ENCODE measurements around the gene CYYR1.

CYYR1 gene

GRCh38 chr21:26572702-26573381, at the start of gene CYYR1:
CYYR1 (minus strand) TSS chr21:26573286; CDS start chr21:26572940, 346 bp downstream.
- in situ Hi-C loops (cut with HindIII; ENCODE audit: low pct_unique_long_range_greater_than_20kb, low sequenced_read_pairs), result no loop called here
- DNase-seq (ENCODE audit: low read depth in 1 of 2, low spot score in 1 of 2), result no peak
- TF ChIP-seq JUND (IDR thresholded peaks at IDR 0.05; ENCODE audit: low read depth), result no peak

GRCh38 chr21:26617176-26617575, 44.1 kb upstream of the CYYR1 start:
- DNase-seq (ENCODE audit: low read depth in 1 of 2, low spot score in 1 of 2), result no peak
- TF ChIP-seq JUND (IDR thresholded peaks at IDR 0.05; ENCODE audit: low read depth), result no peak
- in situ Hi-C loops (cut with HindIII; ENCODE audit: low pct_unique_long_range_greater_than_20kb, low sequenced_read_pairs), result no loop called here

GRCh38 chr21:26614251-26614650, 41.2 kb upstream of the CYYR1 start:
- TF ChIP-seq JUND (IDR thresholded peaks at IDR 0.05; ENCODE audit: low read depth), result no peak
- DNase-seq (ENCODE audit: low read depth in 1 of 2, low spot score in 1 of 2), result no peak
- in situ Hi-C loops (cut with HindIII; ENCODE audit: low pct_unique_long_range_greater_than_20kb, low sequenced_read_pairs), result no loop called here

GRCh38 chr21:26599261-26599660, 26.2 kb upstream of the CYYR1 start:
- no peak for DNase-seq (ENCODE audit: low read depth in 1 of 2, low spot score in 1 of 2)
- TF ChIP-seq JUND (IDR thresholded peaks at IDR 0.05; ENCODE audit: low read depth), result no peak
- in situ Hi-C loops (cut with HindIII; ENCODE audit: low pct_unique_long_range_greater_than_20kb, low sequenced_read_pairs), result no loop called here

GRCh38 chr21:26597981-26598380, 24.9 kb upstream of the CYYR1 start:
- in situ Hi-C loops (cut with HindIII; ENCODE audit: low pct_unique_long_range_greater_than_20kb, low sequenced_read_pairs), result no loop called here
- DNase-seq (ENCODE audit: low read depth in 1 of 2, low spot score in 1 of 2), result no peak
- no peak for TF ChIP-seq JUND (IDR thresholded peaks at IDR 0.05; ENCODE audit: low read depth)

- in situ Hi-C loops (cut with HindIII; ENCODE audit: low pct_unique_long_range_greater_than_20kb, low sequenced_read_pairs), result no loop called here
- DNase-seq (ENCODE audit: low read depth in 1 of 2, low spot score in 1 of 2), result no peak
- no peak for TF ChIP-seq JUND (IDR thresholded peaks at IDR 0.05; ENCODE audit: low read depth)
Measured at GRCh38 chr21:26597031-26597430, 23.9 kb upstream of the CYYR1 start.

- TF ChIP-seq JUND (IDR thresholded peaks at IDR 0.05; ENCODE audit: low read depth), result no peak
- in situ Hi-C loops (cut with HindIII; ENCODE audit: low pct_unique_long_range_greater_than_20kb, low sequenced_read_pairs), result no loop called here
- DNase-seq (ENCODE audit: low read depth in 1 of 2, low spot score in 1 of 2), result no peak
Measured at GRCh38 chr21:26595971-26596370, 22.9 kb upstream of the CYYR1 start.

- no peak for TF ChIP-seq JUND (IDR thresholded peaks at IDR 0.05; ENCODE audit: low read depth)
- in situ Hi-C loops (cut with HindIII; ENCODE audit: low pct_unique_long_range_greater_than_20kb, low sequenced_read_pairs), result no loop called here
- no peak for DNase-seq (ENCODE audit: low read depth in 1 of 2, low spot score in 1 of 2)
Measured at GRCh38 chr21:26593800-26594199, 20.7 kb upstream of the CYYR1 start.

- in situ Hi-C loops (cut with HindIII; ENCODE audit: low pct_unique_long_range_greater_than_20kb, low sequenced_read_pairs), result no loop called here
- no peak for DNase-seq (ENCODE audit: low read depth in 1 of 2, low spot score in 1 of 2)
- no peak for TF ChIP-seq JUND (IDR thresholded peaks at IDR 0.05; ENCODE audit: low read depth)
Measured at GRCh38 chr21:26591543-26591942, 18.5 kb upstream of the CYYR1 start.

GRCh38 chr21:26588446-26588845, 15.4 kb upstream of the CYYR1 start:
- TF ChIP-seq JUND (IDR thresholded peaks at IDR 0.05; ENCODE audit: low read depth), result no peak
- in situ Hi-C loops (cut with HindIII; ENCODE audit: low pct_unique_long_range_greater_than_20kb, low sequenced_read_pairs), result no loop called here
- no peak for DNase-seq (ENCODE audit: low read depth in 1 of 2, low spot score in 1 of 2)

- TF ChIP-seq JUND (IDR thresholded peaks at IDR 0.05; ENCODE audit: low read depth), result no peak
- in situ Hi-C loops (cut with HindIII; ENCODE audit: low pct_unique_long_range_greater_than_20kb, low sequenced_read_pairs), result no loop called here
- no peak for DNase-seq (ENCODE audit: low read depth in 1 of 2, low spot score in 1 of 2)
Measured at GRCh38 chr21:26587736-26588201, 14.7 kb upstream of the CYYR1 start.

- DNase-seq (ENCODE audit: low read depth in 1 of 2, low spot score in 1 of 2), result no peak
- in situ Hi-C loops (cut with HindIII; ENCODE audit: low pct_unique_long_range_greater_than_20kb, low sequenced_read_pairs), result no loop called here
- no peak for TF ChIP-seq JUND (IDR thresholded peaks at IDR 0.05; ENCODE audit: low read depth)
Measured at GRCh38 chr21:26583769-26584168, 10.7 kb upstream of the CYYR1 start.

- no peak for DNase-seq (ENCODE audit: low read depth in 1 of 2, low spot score in 1 of 2)
- in situ Hi-C loops (cut with HindIII; ENCODE audit: low pct_unique_long_range_greater_than_20kb, low sequenced_read_pairs), result no loop called here
- TF ChIP-seq JUND (IDR thresholded peaks at IDR 0.05; ENCODE audit: low read depth), result no peak
Measured at GRCh38 chr21:26581818-26582217, 8.7 kb upstream of the CYYR1 start.

Data from T47D (cell line).